BLaER1 treated with 17β-estradiol and CSF1 and Interleukin-3, amounts not matched to agents 10 nM and 100 nM (cell line): ENCODE measurements around the gene TBCEL.

Source experiments
- H3K27ac ChIP-seq, 11 experiments: shearing (Covaris generic); formaldehyde crosslinking; 2 replicates each; pipeline ENCODE4 v1.8.1; 2022
- H3K27me3 ChIP-seq, 11 experiments: shearing (Covaris generic); formaldehyde crosslinking; 2 replicates each; pipeline ENCODE4 v1.8.1; 2022
- H3K36me3 ChIP-seq, 11 experiments: shearing (Covaris generic); formaldehyde crosslinking; 2 replicates each; pipeline ENCODE4 v1.8.1; 2022
- H3K4me1 ChIP-seq, 10 experiments: shearing (Covaris generic); formaldehyde crosslinking; 2 replicates each; pipeline ENCODE4 v1.8.1; 2022
- H3K4me2 ChIP-seq, 11 experiments: shearing (Covaris generic); formaldehyde crosslinking; 2 replicates each; pipeline ENCODE4 v1.8.1; 2022
- H3K4me3 ChIP-seq, 10 experiments: shearing (Covaris generic); formaldehyde crosslinking; 2 replicates each; pipeline ENCODE4 v1.8.1; 2022
- H3K9ac ChIP-seq, 11 experiments: shearing (Covaris generic); formaldehyde crosslinking; 2 replicates each; pipeline ENCODE4 v1.8.1; 2022
- H3K9me3 ChIP-seq, 11 experiments: shearing (Covaris generic); formaldehyde crosslinking; replicated peaks in 1 of 11; 2 replicates each; pipeline ENCODE4 v1.8.1; 2022
- H4K20me1 ChIP-seq, 11 experiments: shearing (Covaris generic); formaldehyde crosslinking; 2 replicates each; pipeline ENCODE4 v1.8.1; 2022
- Cebpa-rat ChIP-seq, 11 experiments: shearing (Covaris generic); IDR thresholded peaks; 2 replicates each; pipeline ENCODE4 v1.8.1; 2022

Gene TBCEL

DNA sequence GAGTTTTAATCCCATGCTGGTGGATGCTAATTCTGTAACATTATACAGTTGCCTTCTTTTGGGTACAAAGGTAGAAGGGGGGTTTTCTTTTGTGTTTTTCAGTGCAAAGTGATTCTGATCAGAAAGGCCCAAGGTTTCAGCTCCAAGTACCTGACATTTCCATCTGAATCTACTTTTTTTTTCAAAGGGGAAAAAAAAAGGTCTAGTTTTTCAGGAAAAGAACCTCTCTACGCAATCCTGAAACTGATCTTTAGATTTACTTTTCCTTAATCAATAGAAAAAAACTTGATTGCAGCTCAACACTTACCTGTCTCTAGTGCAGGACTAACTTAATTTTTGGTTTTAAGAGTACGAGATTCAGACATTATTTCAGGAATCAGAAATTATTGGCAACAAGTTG, 77.0 kb downstream of the TBCEL start, which contains the start of gene TECTA:
Gene TECTA (plus strand): TSS at position 301 of the 400 bp plus-strand sequence. CDS start 1,423 bp downstream, outside the sequence.
- Histone ChIP-seq H3K4me1 (no peaks in the 10 kb centered on the region), H3K9ac (no peak within 1 kb of the TSS), H4K20me1 (no peaks in the 10 kb centered on the region), H3K4me3 (no peak within 1 kb of the TSS), H3K27me3 (no peaks in the 10 kb centered on the region), H3K9me3 (no peaks in the 10 kb centered on the region), H3K36me3 (no peaks in the 10 kb centered on the region), H3K27ac (no peak within 1 kb of the TSS), H3K4me2 (no peak within 1 kb of the TSS)
- TF ChIP-seq Cebpa-rat (IDR thresholded peaks at IDR 0.05) = no peak

- Histone ChIP-seq H3K27me3 (no peaks in the 10 kb centered on the region), H3K9me3 (no peaks in the 10 kb centered on the region), H3K9ac (no peak overlapping the region), H3K4me3 (no peak overlapping the region), H4K20me1 (no peaks in the 10 kb centered on the region), H3K36me3 (no peaks in the 10 kb centered on the region), H3K4me1 (no peaks in the 10 kb centered on the region), H3K27ac (no peak overlapping the region), H3K4me2 (no peak overlapping the region)
- TF ChIP-seq Cebpa-rat (IDR thresholded peaks at IDR 0.05) = no peak
These were observed 80.4 kb downstream of the TBCEL start for GRCh38 chr11:121104312-121104762.

- no peak overlapping the region for H3K9ac ChIP-seq
- H3K9me3 ChIP-seq = no peaks in the 10 kb centered on the region
- no peaks in the 10 kb centered on the region for H4K20me1 ChIP-seq
- H3K27ac ChIP-seq = no peak overlapping the region
- no peaks in the 10 kb centered on the region for H3K36me3 ChIP-seq
- H3K27me3 ChIP-seq = no peaks in the 10 kb centered on the region
- no peak overlapping the region for H3K4me3 ChIP-seq
- no peak overlapping the region for H3K4me2 ChIP-seq
- TF ChIP-seq Cebpa-rat (IDR thresholded peaks at IDR 0.05) = no peak
- H3K4me1 ChIP-seq = no peaks in the 10 kb centered on the region
These were observed 81.2 kb downstream of the TBCEL start for GRCh38 chr11:121105063-121105480.

GRCh38 chr11:121105481-121106195, 81.7 kb downstream of the TBCEL start:
- no peaks in the 10 kb centered on the region for H3K9me3 ChIP-seq

GRCh38 chr11:121106812-121107211, 82.9 kb downstream of the TBCEL start:
- Histone ChIP-seq H3K4me3 (no peak overlapping the region), H3K27me3 (0 out of 22 replicates have a peak, but pooled peaks cover 0 to 4% (median 0%) of the 10 kb centered on the region in 11 experiments), H3K4me2 (no peak overlapping the region), H3K9me3 (no peaks in the 10 kb centered on the region), H3K27ac (no peak overlapping the region), H3K36me3 (no peaks in the 10 kb centered on the region), H3K4me1 (no peaks in the 10 kb centered on the region), H3K9ac (no peak overlapping the region), H4K20me1 (no peaks in the 10 kb centered on the region)
- TF ChIP-seq Cebpa-rat (IDR thresholded peaks at IDR 0.05) = no peak

More at GRCh38 chr11:121105481-121106195, 81.7 kb downstream of the TBCEL start:
- Histone ChIP-seq H3K9ac (no peak overlapping the region), H3K27me3 (no peaks in the 10 kb centered on the region), H3K4me3 (no peak overlapping the region), H3K4me2 (no peak overlapping the region), H3K27ac (no peak overlapping the region), H4K20me1 (no peaks in the 10 kb centered on the region), H3K4me1 (no peaks in the 10 kb centered on the region), H3K36me3 (no peaks in the 10 kb centered on the region)
- no peak for TF ChIP-seq Cebpa-rat (IDR thresholded peaks at IDR 0.05)

- Histone ChIP-seq H3K4me1 (peaks cover 0 to 11% (median 8%) of the 10 kb centered on the region in 10 experiments; a peak in 18 of 20 replicates), H3K27me3 (0 out of 22 replicates have a peak, but pooled peaks cover 0 to 5% (median 0%) of the 10 kb centered on the region in 11 experiments), H3K4me3 (no peak overlapping the region), H3K36me3 (no peaks in the 10 kb centered on the region), H3K27ac (no peak overlapping the region), H3K9ac (no peak overlapping the region), H3K9me3 (no peaks in the 10 kb centered on the region), H4K20me1 (no peaks in the 10 kb centered on the region; a peak in 1 of 22 replicates), H3K4me2 (no peak overlapping the region)
- TF ChIP-seq Cebpa-rat (IDR thresholded peaks at IDR 0.05) = no peak
These were observed 84.5 kb downstream of the TBCEL start for GRCh38 chr11:121108413-121108812.

DNA sequence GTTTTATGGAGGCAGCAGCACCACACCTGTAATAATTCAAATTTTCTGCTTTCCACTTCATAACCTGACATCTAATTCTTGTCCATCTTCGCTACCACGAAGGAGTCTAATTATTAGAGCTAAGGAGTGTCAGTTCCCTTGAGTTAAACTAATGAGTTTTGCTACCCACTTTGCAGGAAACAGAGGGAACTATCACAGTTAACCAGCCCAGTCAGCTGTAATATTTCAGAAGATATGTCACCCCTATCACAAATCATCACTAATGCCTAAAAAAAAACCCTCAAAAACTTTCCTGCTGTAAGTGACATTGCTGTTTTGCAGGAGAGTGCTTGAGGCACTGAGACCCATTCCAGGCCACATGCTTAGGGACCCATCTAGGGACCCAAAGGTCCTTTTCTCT, 85.6 kb downstream of the TBCEL start:
- Histone ChIP-seq H3K36me3 (no peaks in the 10 kb centered on the region), H3K9ac (no peak overlapping the region), H3K9me3 (no peaks in the 10 kb centered on the region), H3K4me1 (peaks cover 0 to 18% (median 16%) of the 10 kb centered on the region in 10 experiments; a peak in 18 of 20 replicates), H3K4me3 (no peak overlapping the region), H3K27ac (no peak overlapping the region), H4K20me1 (no peaks in the 10 kb centered on the region; a peak in 1 of 22 replicates), H3K27me3 (0 out of 22 replicates have a peak, but pooled peaks cover 0 to 5% (median 0%) of the 10 kb centered on the region in 11 experiments), H3K4me2 (no peak overlapping the region)
- TF ChIP-seq Cebpa-rat (IDR thresholded peaks at IDR 0.05) = no peak

GRCh38 chr11:121109916-121110586, 86.1 kb downstream of the TBCEL start:
- no peak overlapping the region for H3K27ac ChIP-seq
- H3K4me3 ChIP-seq = no peak overlapping the region
- H3K36me3 ChIP-seq = no peaks in the 10 kb centered on the region
- H3K9me3 ChIP-seq = no peaks in the 10 kb centered on the region
- no peak for TF ChIP-seq Cebpa-rat (IDR thresholded peaks at IDR 0.05)
- no peak overlapping the region for H3K9ac ChIP-seq
- peaks cover 0 to 18% (median 16%) of the 10 kb centered on the region in 10 experiments; a peak in 18 of 20 replicates for H3K4me1 ChIP-seq
- no peaks in the 10 kb centered on the region; a peak in 1 of 22 replicates for H4K20me1 ChIP-seq
- 0 out of 22 replicates have a peak, but pooled peaks cover 0 to 5% (median 0%) of the 10 kb centered on the region in 11 experiments for H3K27me3 ChIP-seq
- no peak overlapping the region for H3K4me2 ChIP-seq
